Activated effector memory CD4-positive, alpha-beta T cell treated with Interleukin-2 at 50 U/mL for 16 hours (primary cell): Measurements from ENCODE around the gene RALBP1.

ENCODE experiments used
- DNase-seq: peaks from one replicate; pipeline ENCODE4 v3.0.0-alpha.2; 2020

Gene RALBP1

DNA sequence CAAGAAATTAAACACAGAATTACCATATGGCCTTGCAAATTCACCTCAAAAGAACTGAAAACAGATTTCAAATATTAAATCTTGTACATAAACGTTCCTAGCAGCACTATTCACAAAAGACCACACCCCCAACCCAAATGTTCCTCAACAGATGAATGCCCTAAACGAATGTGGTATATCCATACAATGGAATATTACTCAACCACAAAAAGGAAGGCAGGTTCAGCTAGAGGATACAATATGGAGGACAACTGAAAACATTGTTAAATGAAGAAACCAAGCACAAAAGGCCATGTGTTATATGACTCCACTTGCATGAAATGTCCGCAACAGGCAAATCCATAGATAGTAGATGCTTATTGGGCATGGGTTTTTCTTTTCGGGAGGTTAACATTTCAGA is 77.3 kb downstream of the RALBP1 start:
- no peak for DNase-seq

DNA sequence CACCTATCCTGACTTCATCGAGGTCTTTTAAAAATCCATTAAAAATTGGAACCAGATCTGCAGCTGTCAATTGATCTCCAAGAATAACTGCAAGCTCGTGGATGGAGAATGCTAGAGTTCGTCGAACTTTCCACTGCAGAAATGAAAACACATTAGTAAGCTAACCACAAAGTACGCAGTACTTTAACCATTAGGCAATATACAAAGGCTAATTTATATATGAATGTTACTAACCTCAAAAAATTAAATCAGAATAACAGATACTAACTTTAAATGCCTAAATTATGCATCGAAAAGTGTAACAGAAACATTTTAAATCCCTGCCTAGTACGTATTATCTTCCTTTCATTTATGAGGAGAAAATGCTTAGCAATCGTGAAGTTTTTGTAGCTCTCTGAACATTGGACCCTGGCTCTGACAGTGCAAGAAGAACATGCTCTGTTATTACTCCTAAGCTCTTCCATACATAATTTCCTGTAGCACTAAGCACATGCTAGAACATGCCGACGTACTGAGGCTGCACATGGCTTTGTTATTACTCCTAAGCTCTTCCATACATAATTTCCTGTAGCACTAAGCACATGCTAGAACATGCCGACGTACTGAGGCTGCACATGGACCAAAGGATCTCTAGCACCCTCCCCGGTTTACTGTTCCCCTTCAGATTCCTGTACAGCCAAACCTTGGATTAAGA is 82.1 kb downstream of the RALBP1 start:
- no peak for DNase-seq

DNA sequence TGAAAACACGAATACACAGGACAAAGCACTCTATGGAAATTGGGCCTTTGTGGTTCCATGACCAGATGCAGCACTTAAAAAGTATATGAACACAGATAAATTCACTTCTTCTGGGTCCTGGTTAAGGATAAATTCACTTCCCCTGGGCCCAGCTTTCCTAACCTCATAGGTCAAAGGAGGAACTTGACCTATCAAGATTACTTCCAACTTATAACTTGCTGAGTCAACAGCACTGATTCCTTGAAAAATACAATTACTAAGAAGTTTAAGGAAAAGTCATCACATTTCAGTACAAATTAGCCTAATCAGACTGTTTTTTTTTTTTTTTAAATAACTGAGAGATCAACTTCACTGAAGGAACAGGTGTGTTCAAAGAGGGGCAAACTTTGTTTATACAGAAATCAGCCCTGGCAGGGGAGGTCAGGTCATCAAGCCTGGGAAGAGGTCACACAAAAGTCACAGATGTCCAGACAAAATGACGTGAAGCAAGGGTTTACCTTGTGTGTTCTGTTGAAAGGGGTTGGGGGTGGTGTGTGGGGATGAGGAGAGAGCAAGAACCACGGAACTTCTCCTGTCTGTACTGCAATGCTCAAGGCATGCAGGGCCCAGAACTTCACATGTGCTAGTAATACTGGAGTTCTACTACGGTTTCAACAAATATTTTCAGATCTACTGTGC is 83.2 kb downstream of the RALBP1 start:
- no peak for DNase-seq

DNA sequence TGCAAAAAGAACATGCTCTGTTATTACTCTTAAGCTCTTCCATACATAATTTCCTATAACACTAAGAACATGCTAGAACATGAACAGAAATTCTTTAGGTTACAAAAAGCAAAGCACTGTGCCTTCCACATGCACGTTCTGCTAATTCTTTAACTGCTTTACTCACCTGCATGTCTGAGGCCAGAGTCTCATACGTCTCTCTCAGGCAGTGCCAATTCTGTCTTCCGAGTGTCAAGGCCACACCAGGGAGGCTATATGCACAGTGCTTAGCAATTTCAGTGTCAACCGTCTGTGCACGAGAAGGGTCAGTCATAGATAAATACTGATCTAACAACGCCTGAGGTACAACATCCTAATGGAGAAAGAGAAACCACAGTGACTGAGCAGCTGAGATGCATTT is 83.9 kb downstream of the RALBP1 start:
- DNase-seq, result no peak

DNA sequence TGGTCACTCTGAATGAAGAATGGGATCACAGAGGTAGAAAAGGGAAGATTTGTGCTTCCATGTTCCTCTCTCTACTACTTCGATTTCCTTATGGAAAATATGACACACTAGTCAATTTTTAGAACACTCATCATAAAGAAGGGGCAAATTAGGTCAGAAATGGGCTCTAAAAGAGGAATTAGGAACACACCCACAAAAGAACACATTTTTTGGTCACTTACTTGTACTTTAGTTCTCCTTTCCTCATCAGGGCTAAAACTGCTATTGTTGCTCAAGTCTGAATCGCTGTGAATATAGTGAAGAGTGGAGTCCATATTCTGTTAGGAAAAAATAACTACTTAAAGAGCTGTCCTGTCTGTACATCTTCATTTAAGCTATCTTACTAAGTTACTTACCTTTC is 86.4 kb downstream of the RALBP1 start:
- no peak for DNase-seq

DNA sequence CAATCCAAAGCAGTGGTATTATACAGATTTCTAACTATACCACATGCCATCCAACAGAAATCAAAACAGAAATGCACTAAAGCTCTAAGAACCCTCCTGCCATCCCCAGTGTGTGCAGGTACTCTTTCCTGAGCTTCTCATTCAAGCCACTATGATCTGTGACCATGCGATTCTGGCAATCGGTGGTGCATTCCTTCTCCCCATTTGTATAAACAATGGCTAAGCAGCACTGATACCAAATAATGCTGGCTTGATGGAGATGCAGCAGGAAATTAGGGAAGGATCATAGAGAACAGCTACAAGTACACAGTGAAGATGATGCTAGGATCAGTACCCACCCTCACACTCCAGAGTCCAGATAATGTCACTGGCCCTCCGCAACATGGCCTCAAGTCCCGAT is 87.3 kb downstream of the RALBP1 start:
- no peak for DNase-seq

DNA sequence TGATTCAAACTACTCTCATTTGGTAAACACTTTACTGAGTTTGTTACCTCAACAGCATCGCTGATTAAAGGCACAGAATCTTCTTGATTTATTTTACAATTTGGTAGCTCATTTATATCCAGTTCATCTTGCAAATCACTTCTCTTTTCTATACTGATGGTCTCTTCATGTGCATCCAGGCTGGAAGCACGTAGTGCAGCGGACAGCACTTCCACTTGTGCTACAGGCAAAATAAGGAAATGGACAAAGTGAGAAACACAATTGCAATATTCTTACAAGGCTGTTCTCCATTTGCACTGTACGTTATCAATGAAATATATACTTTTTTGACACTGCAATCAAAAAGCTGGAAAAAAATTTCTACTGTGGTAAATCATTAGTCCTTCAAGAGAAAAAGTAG is 88.0 kb downstream of the RALBP1 start:
- no peak for DNase-seq

DNA sequence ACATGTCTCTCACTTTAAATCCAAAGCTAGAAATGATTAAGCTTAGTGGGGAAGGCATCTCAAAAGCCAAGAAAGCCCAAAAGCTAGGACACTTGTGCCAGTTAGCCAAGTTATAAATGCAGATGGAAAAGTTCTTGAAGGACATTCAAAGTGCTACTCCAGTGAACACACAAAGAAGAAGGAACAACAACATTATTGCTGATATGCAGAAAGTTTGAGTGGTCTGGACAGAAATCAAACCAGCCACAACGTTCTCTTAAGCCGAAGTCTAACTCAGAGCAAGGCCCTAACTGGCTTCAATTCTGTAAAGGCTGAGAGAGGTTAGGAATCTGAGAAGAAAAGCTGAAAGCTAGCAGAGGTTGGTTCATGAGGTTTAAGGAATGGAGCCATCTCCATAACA is 90.1 kb downstream of the RALBP1 start:
- no peak for DNase-seq

DNA sequence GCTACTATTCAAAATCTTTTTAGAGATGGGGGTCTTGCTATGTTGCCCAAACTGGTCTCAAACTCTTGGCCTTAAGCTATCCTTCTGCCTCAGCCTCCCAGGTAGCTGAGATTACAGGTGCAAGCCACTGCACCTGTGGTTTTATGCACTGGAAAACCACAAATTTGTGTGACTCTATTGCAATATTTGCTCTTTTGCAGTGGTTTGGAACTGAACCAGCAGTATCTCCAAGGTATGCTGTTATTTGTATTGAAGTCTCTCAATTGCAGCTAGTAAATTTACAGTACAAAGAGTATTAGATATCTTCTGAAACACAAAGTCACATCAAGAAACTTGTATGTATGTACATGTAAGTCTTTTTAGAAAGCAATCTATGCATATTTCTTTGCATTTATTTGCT is 92.9 kb downstream of the RALBP1 start:
- DNase-seq, result no peak

DNA sequence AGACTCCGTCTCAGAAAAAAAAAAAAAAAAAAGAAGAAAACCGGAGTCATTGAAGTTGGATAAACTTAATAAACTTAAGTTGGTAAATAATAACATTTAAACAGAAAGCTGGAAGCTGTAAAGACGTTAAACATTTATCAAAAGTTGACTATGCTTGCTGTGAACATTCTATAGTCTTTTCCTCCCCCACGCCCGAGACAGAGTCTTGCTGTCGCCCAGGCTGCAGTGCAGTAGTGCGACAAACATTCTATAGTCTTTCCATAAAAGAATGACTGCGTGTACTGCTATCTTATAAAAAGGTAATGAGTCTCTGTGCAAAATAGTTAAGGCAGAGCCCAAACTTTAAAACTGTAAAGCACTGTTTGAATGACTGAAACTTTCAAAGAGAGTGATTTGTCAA is 93.9 kb downstream of the RALBP1 start:
- DNase-seq, result no peak

DNA sequence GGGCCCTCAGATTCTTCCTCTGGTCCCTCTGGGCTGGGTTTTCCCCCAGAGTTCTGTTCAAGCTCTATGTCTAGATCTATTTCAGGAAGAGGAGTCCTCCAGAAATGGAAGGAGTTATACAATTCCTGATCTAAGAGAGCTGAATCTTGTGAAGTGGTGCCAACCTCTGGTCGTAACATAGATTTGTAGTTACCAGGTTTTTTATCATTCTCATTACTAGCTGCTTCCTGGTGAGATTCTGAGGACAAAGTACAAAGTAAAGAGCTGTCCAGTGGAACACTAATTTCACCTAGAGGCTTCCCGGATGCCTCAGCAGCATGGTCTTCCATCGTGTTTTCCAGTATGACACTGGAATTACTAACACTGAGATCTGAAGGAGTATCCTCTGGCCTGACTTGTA is 94.9 kb downstream of the RALBP1 start:
- DNase-seq, result no peak

DNA sequence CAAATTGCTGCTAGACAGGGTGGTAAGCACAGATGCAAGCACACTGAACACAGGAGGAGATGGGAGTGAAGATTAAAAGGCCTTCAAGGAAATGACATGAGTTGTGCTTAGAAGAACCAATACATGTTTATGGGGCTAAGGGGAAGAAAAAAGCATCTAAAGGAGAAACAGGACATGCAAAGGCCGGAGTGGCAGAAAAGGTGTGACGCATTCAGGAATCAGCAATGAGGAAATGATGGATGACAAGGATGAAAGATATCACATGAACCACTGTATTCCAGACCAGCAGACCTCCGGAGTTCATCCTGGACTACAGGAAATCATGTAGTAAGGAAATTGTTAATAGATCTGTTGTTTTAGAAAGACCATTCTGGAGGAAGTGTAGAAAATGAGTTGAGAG is 96.2 kb downstream of the RALBP1 start:
- no peak for DNase-seq

DNA sequence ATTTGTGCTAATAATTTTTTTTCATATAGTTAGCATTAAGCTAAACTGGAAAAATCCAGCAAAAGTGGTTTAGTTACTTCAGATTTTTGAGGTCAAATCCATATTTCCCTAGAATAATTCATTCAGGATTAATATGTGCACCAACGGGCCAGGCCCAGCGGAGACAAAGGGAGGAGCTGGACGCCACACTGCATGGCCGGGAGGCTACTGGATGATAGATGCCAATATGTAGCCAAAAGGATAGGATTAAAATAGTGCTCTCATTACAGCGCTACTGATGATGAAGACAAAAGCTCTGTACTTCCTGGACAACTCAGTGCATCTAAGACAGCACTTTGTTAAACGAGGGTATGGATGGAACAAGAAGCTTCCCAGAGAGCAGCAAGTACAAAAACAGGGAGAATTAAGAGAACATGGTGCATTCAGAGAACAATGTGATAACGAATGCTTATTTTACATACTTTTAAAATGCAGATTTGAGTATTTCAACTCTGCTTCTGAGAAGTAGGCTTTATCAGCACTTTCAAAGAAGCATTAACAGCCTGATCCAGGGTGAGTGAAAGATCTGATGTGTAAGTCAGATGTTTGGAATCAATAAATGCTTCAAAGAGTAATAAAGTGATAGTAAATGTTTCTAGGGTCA is 99.3 kb downstream of the RALBP1 start:
- DNase-seq, result no peak

DNA sequence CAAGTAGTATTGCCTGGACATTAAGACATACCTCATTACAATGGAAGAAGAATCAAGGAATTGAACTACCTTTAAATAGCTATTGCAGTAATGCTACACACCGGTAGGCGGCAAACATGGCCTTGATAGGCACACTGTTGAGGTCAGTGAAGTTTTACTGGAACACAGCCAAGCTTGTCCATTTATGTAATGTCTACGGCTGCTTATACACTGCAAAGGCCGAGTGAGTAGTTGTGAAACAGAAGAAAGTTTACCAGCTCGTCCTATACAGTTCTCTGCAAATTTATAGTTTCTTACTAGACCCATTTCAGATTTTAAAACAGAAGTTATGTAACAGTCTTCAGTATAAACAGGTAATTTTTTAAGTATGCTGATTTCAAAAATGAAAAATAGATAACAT is 100.2 kb downstream of the RALBP1 start:
- no peak for DNase-seq

DNA sequence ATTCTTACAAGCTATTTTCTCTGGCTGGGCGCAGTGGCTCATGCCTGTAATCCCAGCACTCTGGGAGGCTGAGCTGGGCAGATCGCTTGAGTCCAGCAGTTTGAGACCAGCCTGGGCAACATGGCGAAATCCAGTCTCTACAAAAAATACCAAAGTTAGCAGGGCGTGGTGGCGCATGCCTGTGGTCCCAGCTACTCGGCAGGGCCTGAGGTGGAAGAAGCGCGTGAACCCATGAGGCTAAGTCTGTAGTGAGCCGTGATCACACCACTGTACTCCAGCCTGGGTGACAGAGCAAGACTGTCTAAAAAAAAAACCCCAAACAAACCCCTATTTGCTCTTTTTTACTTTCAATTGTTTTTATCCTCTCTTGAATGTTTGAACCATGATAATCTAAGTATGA is 102.0 kb downstream of the RALBP1 start:
- DNase-seq, result no peak

DNA sequence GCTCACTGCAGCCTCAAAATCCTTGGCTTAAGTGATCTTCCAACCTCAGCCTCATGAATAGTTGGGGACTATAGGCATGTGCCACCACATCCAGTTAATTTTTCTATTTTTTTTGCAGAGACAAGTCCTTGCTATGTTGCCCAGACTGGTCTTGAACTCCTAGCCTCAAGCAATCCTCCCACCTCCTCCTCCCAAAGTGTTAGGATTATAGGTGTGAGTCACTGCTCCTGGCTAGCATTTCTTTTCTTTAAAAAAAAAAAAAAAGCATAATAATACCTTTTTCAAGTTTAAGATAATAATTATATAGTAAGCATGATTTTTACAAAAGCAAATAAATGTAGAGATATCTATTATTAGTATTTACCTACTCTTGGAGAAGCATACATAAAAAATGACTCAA is 103.0 kb downstream of the RALBP1 start:
- no peak for DNase-seq

DNA sequence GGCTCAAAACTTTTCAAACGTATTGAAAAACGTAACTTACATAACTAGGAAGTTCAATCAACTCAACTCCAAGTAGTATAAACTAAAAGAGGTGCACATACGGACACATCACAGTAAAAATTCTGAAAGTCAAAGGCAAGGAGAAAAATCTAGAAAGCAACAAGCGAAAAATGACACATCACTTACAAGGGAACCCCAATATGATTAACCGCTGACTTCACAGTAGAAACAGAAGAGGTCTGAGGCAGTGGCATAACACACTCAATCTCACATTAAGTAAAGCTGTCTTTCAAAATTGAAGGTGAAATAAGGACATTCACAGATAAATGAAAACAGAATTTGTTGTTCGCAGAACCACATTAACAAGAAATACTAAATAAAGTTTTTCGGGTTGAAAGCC is 106.4 kb downstream of the RALBP1 start:
- DNase-seq, result no peak

DNA sequence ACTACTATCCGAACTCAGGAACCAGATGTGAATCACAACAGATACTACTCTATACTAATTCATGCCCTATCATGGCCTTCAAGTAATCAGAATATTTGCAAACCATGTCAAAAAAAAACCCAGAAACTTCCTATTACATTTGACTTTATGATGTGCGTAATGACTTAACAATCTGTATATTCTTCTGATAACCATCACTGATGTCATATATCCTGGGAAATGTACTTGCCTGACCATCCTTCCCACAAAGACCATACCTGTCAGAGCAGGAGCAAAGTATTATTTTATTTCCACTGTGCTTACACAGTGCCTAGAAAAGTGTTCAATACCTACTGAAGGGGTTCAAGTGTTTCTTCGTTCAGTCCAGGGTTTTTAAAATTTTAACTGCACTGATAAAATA is 111.5 kb downstream of the RALBP1 start:
- DNase-seq, result no peak
